ENCODE data around the gene FBF1. TPM values are rescaled to one million over a fixed set of nuclear protein-coding genes. Genes with fewer than 3 reads are reported as not detected.

Gene FBF1
- total RNA-seq, 1 experiment from 2014 or later = 33.6 TPM

GRCh38 chr17:75898791-75899190 is 42.1 kb downstream of the FBF1 start:
- no TSS peak for BruUV-seq (replicated peaks)
- DNase-seq = no peak
- H3K36me3 Mint-ChIP-seq (ENCODE audit: insufficient read depth, unreplicated experiment) = peaks cover 44% of the 10 kb centered on the region
- intact Hi-C loops (cut with micrococcal nuclease; ENCODE audit: unreplicated experiment) = no loop called here
- H3K9me3 Mint-ChIP-seq (ENCODE audit: low read depth, unreplicated experiment) = no peaks in the 10 kb centered on the region
- H3K4me3 Mint-ChIP-seq (ENCODE audit: low read depth, unreplicated experiment) = no peak overlapping the region
- H3K27me3 Mint-ChIP-seq (ENCODE audit: unreplicated experiment) = no peaks in the 10 kb centered on the region
- peaks cover 12% of the 10 kb centered on the region for H3K4me1 Mint-ChIP-seq (ENCODE audit: low read depth, unreplicated experiment)
- CTCF ChIA-PET = interaction anchor here (0.6 kb wide), 2 partner anchors 105 to 127 kb away, joined by 3 read pairs; no protein-coding TSS in a partner anchor
- TF ChIP-seq CTCF (IDR thresholded peaks at IDR 0.05; ENCODE audit: unreplicated experiment) = no peak
- H3K27ac Mint-ChIP-seq (ENCODE audit: unreplicated experiment) = no peak overlapping the region

DNA sequence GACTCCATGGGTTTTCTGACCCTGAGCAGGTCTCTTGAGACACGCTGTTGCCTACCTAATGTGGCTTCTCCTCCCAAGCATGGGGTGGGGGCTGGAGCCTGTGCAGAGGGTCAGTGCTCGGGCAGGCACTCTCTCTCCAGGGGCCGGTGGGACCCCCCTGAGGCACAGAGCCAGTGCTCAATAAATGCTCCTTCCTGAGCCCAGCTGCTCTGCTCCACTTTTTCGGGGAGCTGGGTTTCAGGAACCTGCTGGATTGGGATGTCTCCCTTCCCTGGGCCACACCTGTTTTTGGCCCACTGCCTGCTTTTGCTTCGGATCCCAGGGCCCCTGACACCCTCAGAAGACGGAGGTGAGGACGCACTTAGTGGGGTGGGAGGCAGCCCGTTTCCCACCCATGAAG is 42.8 kb downstream of the FBF1 start:
- no peak overlapping the region for H3K4me3 Mint-ChIP-seq (ENCODE audit: low read depth, unreplicated experiment)
- TF ChIP-seq CTCF (IDR thresholded peaks at IDR 0.05; ENCODE audit: unreplicated experiment) = no peak
- H3K27me3 Mint-ChIP-seq (ENCODE audit: unreplicated experiment) = no peaks in the 10 kb centered on the region
- BruUV-seq (replicated peaks) = no TSS peak
- peaks cover 12% of the 10 kb centered on the region for H3K4me1 Mint-ChIP-seq (ENCODE audit: low read depth, unreplicated experiment)
- H3K9me3 Mint-ChIP-seq (ENCODE audit: low read depth, unreplicated experiment) = no peaks in the 10 kb centered on the region
- H3K36me3 Mint-ChIP-seq (ENCODE audit: insufficient read depth, unreplicated experiment) = peaks cover 43% of the 10 kb centered on the region
- CTCF ChIA-PET = no interaction called here
- intact Hi-C loops (cut with micrococcal nuclease; ENCODE audit: unreplicated experiment) = no loop called here
- DNase-seq = no peak
- H3K27ac Mint-ChIP-seq (ENCODE audit: unreplicated experiment) = no peak overlapping the region

- peaks cover 12% of the 10 kb centered on the region for H3K4me1 Mint-ChIP-seq (ENCODE audit: low read depth, unreplicated experiment)
- H3K9me3 Mint-ChIP-seq (ENCODE audit: low read depth, unreplicated experiment) = no peaks in the 10 kb centered on the region
- TSS peak; percentile 55 for BruUV-seq (replicated peaks)
- no peak overlapping the region for H3K27ac Mint-ChIP-seq (ENCODE audit: unreplicated experiment)
- no peaks in the 10 kb centered on the region for H3K27me3 Mint-ChIP-seq (ENCODE audit: unreplicated experiment)
- peaks cover 43% of the 10 kb centered on the region for H3K36me3 Mint-ChIP-seq (ENCODE audit: insufficient read depth, unreplicated experiment)
- intact Hi-C loops (cut with micrococcal nuclease; ENCODE audit: unreplicated experiment) = no loop called here
- no peak for DNase-seq
- CTCF ChIA-PET = interaction anchor here (1.1 to 2.1 kb wide), 4 partner anchors 22 to 133 kb away, joined by 3 to 9 read pairs (median 6); partner anchors contain the start of gene WBP2
- no peak for TF ChIP-seq CTCF (IDR thresholded peaks at IDR 0.05; ENCODE audit: unreplicated experiment)
- H3K4me3 Mint-ChIP-seq (ENCODE audit: low read depth, unreplicated experiment) = peak overlapping the region; percentile 65
These were observed 43.5 kb downstream of the FBF1 start for GRCh38 chr17:75897160-75898019.

GRCh38 chr17:75896415-75897159 is 44.3 kb downstream of the FBF1 start, which contains the start of gene TRIM65:
TSS of gene TRIM65 (minus strand) at chr17:75896951. CDS start at chr17:75896937, 14 bp downstream.
- CTCF ChIA-PET = interaction anchor here (0.5 to 2.1 kb wide), 6 partner anchors 21 to 133 kb away, joined by 3 to 9 read pairs (median 4); partner anchors contain the start of gene WBP2
- intact Hi-C loops (cut with micrococcal nuclease; ENCODE audit: unreplicated experiment) = no loop called here
- Mint-ChIP-seq H3K27ac (ENCODE audit: unreplicated experiment) (peak within 1 kb of the TSS; percentile 22), H3K4me3 (ENCODE audit: low read depth, unreplicated experiment) (peak within 1 kb of the TSS; percentile 65), H3K4me1 (ENCODE audit: low read depth, unreplicated experiment) (peaks cover 12% of the 10 kb centered on the region), H3K9me3 (ENCODE audit: low read depth, unreplicated experiment) (no peaks in the 10 kb centered on the region), H3K27me3 (ENCODE audit: unreplicated experiment) (no peaks in the 10 kb centered on the region), H3K36me3 (ENCODE audit: insufficient read depth, unreplicated experiment) (peaks cover 49% of the 10 kb centered on the region)
- DNase-seq = peak; percentile 74
- BruUV-seq (replicated peaks) = no TSS peak
- TF ChIP-seq CTCF (IDR thresholded peaks at IDR 0.05; ENCODE audit: unreplicated experiment) = no peak

Measured in Calu3 (cell line).